A549 treated with Hydrocortisone at 1 μM for 4 hours (cell line): ENCODE results near the gene NR2C2AP. TPM values are rescaled to one million over a fixed set of nuclear protein-coding genes. Genes with fewer than 3 reads are reported as not detected.

ENCODE experiments used
- total RNA-seq: library from RNA; stranded (reverse); fragments of 200-300 nt; extraction: Qiagen RNA extraction; gene quantifications from 5 replicates; pipeline ENCODE4 v1.2.3, GENCODE V29; 2022

The NR2C2AP gene, protein sequence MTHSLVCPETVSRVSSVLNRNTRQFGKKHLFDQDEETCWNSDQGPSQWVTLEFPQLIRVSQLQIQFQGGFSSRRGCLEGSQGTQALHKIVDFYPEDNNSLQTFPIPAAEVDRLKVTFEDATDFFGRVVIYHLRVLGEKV
- 28.5 to 30.0 TPM (median 29.1 TPM) in 5 replicates for total RNA-seq

DNA sequence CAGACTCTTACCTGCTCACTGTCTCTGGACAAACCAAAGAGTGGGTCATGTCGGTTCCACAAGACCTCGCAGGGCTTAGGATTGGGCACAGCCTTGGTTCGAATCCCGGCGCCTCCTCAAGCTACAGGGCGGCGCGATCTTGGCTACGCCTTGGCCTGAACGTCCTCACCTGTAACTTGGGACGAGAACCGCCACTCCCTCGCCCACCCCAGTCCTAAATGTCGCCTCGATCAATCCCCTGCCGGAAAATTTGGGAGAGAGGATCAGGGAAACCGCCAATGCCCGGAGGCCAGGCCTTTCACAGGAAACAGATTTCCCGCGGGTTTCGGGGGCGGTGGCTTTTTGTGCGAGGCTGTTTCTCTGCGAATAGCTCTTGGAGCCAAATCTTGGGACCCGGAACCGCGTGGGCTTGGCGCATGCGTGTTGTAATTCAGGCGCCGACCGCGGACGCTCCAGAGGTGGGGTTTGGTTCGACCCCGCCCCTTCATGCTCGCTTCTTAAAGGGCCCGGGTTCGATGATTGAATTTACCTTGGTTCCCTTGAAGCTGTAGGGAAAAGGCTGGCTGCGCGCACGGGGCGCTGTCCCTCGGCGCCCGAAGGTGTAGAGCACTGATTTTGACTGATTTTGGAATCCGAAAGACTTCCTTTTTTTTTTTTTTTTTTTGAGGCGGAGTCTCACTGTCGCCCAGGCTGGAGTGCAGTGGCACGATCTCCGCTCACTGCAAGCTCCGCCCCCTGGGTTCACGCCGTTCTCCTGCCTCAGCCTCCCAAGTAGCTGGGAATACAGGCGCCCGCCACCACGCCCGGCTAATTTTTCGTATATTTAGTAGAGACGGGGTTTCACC is at the start of gene NR2C2AP:
TSS of gene NR2C2AP (minus strand) at position 403 of the 845 bp plus-strand sequence. CDS start at position 49, 354 bp downstream.

DNA sequence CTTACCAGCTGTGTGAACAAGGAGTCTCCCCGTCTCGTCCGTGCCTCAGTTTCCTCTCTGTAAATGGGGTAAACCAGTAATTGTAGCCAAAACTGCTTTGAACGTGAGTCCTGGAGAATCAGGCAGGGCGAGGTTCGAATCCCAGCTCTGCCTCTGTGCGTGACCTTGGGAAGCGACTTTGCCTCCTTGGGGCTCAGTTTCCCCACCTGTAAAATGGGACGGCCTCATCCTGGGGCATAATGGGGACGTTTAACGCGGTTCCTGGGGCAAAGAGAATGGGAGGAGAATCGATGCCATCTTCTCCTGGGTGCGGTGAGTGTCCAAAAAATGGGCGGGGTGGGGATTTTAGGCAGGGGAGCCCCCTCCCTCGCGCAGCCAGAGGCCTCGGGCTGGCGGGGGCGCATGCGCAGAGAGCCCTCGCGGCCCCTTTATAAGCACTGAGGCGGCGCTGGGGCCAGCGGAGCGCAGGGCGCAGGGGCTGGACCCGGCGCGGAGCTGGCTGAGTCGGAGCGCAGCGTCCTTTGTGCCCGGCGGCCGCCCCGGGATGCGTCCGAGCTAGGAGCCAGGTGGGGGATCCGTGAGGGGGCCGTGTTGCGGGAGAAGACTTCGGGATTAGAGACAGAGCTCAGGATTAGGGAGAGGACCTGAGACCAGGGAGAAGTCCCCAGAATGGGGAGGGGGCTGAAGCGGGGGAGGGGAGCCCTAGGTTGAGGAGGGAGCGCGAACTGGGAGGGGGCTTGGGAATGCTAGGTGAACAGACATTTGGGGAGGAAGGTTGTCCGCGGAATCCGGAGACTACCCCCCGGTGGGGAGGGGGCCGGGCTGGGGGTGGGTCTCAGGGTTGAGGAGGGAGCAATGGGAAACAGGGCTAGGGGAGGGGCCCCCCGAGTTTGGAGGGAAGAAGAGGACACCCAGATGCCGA is 8.5 kb upstream of the NR2C2AP start, which contains the start of gene NCAN:
TSS of gene NCAN (plus strand) at position 460 of the 922 bp plus-strand sequence. CDS start 4,996 bp downstream, outside the sequence.

DNA sequence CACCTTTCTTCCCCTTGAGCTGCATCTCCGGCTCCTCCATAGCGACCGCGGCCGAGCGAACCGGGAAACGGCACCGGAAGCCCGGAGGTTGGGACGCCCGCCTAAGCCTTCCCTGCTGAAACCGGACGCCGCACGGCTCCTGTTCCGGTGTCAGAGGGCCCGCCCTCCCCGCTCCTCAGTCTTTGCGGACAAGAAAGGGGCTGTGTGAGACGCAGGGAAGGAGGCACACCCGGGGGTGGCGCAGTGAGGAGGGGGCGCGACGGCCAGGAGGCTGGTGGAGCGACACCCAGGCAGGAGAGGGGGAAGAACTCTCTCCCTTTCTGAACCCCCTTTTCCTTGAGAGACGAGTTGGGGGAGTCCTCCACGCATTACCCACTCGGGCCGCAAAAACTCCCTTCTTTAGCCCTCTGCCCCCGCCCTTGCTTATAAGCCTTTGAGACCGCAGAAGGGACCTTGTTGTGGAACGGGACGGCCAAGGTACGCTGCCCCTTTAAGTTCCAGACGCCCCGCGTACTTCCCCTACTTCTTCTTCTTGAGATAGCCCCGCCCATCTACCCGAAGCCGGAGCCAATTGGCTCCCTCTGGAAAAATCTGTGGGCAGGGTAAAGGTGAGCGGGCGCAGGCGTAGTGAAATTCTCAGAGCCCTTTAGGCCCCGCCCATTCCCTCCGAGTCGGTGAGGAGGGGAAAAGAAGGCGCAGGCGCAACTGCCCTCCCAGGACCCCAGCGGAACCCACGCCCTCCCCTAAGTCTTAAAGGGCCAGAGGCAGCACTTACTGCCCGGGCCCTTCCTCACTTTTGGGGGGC is 10.9 kb downstream of the NR2C2AP start, which contains the start of the genes BORCS8 and RFXANK:
TSS of gene BORCS8 (minus strand) at position 75 of the 805 bp plus-strand sequence. CDS start at position 40, 35 bp downstream.
TSS of gene RFXANK (plus strand) at position 181 of the 805 bp plus-strand sequence. CDS start 1,689 bp downstream, outside the sequence.

DNA sequence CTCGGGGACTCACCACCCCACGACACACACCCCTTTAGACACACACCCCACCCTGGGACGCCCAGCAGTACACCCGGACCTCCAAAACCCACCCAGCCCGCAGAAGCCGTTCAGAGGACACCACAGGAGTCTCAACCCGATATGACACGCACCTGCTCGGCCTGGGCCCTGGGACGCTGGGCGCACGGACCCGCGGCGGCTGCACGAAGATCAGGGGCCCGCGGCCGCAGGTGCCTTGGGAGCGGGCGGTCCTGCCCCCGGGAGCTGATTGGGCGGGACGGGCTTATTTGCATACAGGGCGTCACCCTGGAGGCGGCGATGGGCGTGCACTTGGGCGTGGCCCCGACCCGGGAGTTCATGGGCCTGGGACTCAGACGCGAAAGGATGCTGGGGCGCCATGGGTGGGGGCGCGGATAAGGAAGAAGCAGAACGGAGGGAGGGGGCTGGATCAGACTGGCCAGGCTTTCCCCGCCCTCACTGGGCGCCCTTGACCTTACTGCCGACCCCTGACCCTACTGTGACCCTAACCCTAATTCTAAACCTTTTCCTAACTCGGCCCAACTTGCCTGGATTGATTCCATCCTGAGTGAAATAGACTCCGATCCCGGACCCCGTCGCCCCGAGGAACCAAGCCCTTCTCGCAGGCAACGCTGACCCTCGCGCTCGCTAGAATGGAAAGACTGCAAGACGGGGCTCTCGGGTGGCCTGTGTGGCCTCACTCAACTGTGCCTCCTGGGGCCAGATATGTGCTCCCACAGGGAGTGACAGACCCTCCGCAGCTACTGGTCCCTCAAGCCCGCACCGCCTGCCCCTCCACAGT is 33.0 kb downstream of the NR2C2AP start, which contains the start of gene MEF2B:
TSS of gene MEF2B (minus strand) at position 211 of the 820 bp plus-strand sequence. CDS start 19,528 bp downstream, outside the sequence.

Other genes starting within 250 kb of the NR2C2AP start
- 24.3 to 32.2 TPM (median 29.2 TPM) in 5 replicates for gene SUGP2, start 169.9 kb downstream of the NR2C2AP start, total RNA-seq
- gene ARMC6, start 169.8 kb downstream of the NR2C2AP start, total RNA-seq, result 25.5 to 29.5 TPM (median 28.3 TPM) in 5 replicates
- gene SLC25A42, start 139.4 kb downstream of the NR2C2AP start, total RNA-seq, result 0.30 to 1.0 TPM (median 0.69 TPM) in 5 replicates
- 20.7 to 24.5 TPM (median 24.3 TPM) in 5 replicates for gene TMEM161A, start 64.9 kb downstream of the NR2C2AP start, total RNA-seq
- gene MEF2B, start 33.2 kb downstream of the NR2C2AP start, total RNA-seq, result 0.20 to 0.77 TPM (median 0.37 TPM) in 5 replicates
- 7.3 to 12.0 TPM (median 11.3 TPM) in 5 replicates for gene BORCS8, start 11.3 kb downstream of the NR2C2AP start, total RNA-seq
- gene RFXANK, start 11.2 kb downstream of the NR2C2AP start, total RNA-seq, result 29.5 to 45.6 TPM (median 44.5 TPM) in 5 replicates
- 0.01 to 0.23 TPM (median 0.10 TPM) in 5 replicates for gene NCAN, start 8.5 kb upstream of the NR2C2AP start, total RNA-seq
- 0.37 to 0.62 TPM (median 0.47 TPM) in 5 replicates for gene TM6SF2, start 69.9 kb upstream of the NR2C2AP start, total RNA-seq
- 21.3 to 30.2 TPM (median 24.2 TPM) in 5 replicates for gene SUGP1, start 117.1 kb upstream of the NR2C2AP start, total RNA-seq
- gene MAU2, start 117.4 kb upstream of the NR2C2AP start, total RNA-seq, result 11.7 to 14.6 TPM (median 12.6 TPM) in 5 replicates
- 39.9 to 44.6 TPM (median 42.7 TPM) in 5 replicates for gene GATAD2A, start 202.3 kb upstream of the NR2C2AP start, total RNA-seq